ENCODE results near the gene PAX1.
A peak's percentile ranks its signal among the peaks of the same experiment; 100 is the strongest.

PAX1 gene

GRCh38 chr20:21693322-21693721, 12.1 kb upstream of the PAX1 start:
- H3K4me1 Mint-ChIP-seq (ENCODE audit: low read depth): no peaks in the 10 kb centered on the region
- H3K4me3 Mint-ChIP-seq: no peak overlapping the region
- no peaks in the 10 kb centered on the region for H3K9me3 Mint-ChIP-seq
- no peaks in the 10 kb centered on the region for H3K36me3 Mint-ChIP-seq (ENCODE audit: low read depth)
- peaks cover 40% of the 10 kb centered on the region for H3K27me3 Mint-ChIP-seq
- H3K27ac Mint-ChIP-seq: no peak overlapping the region

- Mint-ChIP-seq H3K4me1 (ENCODE audit: low read depth) (peaks cover 5% of the 10 kb centered on the region), H3K36me3 (ENCODE audit: low read depth) (no peaks in the 10 kb centered on the region), H3K27me3 (peaks cover 78% of the 10 kb centered on the region), H3K9me3 (no peaks in the 10 kb centered on the region), H3K27ac (no peak overlapping the region), H3K4me3 (no peak overlapping the region)
Measured at GRCh38 chr20:21698494-21699215, 6.8 kb upstream of the PAX1 start.

- H3K27me3 Mint-ChIP-seq: peaks cover 78% of the 10 kb centered on the region
- H3K27ac Mint-ChIP-seq: no peak overlapping the region
- H3K9me3 Mint-ChIP-seq: no peaks in the 10 kb centered on the region
- H3K4me1 Mint-ChIP-seq (ENCODE audit: low read depth): peaks cover 7% of the 10 kb centered on the region
- H3K36me3 Mint-ChIP-seq (ENCODE audit: low read depth): no peaks in the 10 kb centered on the region
- no peak overlapping the region for H3K4me3 Mint-ChIP-seq
Measured at GRCh38 chr20:21699216-21699508, 6.3 kb upstream of the PAX1 start.

GRCh38 chr20:21701171-21701876, 4.1 kb upstream of the PAX1 start:
- no peaks in the 10 kb centered on the region for H3K36me3 Mint-ChIP-seq (ENCODE audit: low read depth)
- peaks cover 7% of the 10 kb centered on the region for H3K4me1 Mint-ChIP-seq (ENCODE audit: low read depth)
- peak overlapping the region; percentile 28 for H3K27ac Mint-ChIP-seq
- peaks cover 84% of the 10 kb centered on the region for H3K27me3 Mint-ChIP-seq
- H3K4me3 Mint-ChIP-seq: no peak overlapping the region
- H3K9me3 Mint-ChIP-seq: no peaks in the 10 kb centered on the region

GRCh38 chr20:21702016-21702415, 3.4 kb upstream of the PAX1 start:
- no peaks in the 10 kb centered on the region for H3K36me3 Mint-ChIP-seq (ENCODE audit: low read depth)
- H3K27ac Mint-ChIP-seq: no peak overlapping the region
- H3K27me3 Mint-ChIP-seq: peaks cover 81% of the 10 kb centered on the region
- no peak overlapping the region for H3K4me3 Mint-ChIP-seq
- no peaks in the 10 kb centered on the region for H3K9me3 Mint-ChIP-seq
- H3K4me1 Mint-ChIP-seq (ENCODE audit: low read depth): peaks cover 7% of the 10 kb centered on the region

- Mint-ChIP-seq H3K27me3 (peaks cover 83% of the 10 kb centered on the region), H3K4me3 (no peak overlapping the region), H3K9me3 (no peaks in the 10 kb centered on the region), H3K27ac (no peak overlapping the region), H3K4me1 (ENCODE audit: low read depth) (peaks cover 7% of the 10 kb centered on the region), H3K36me3 (ENCODE audit: low read depth) (no peaks in the 10 kb centered on the region)
Measured at GRCh38 chr20:21702553-21703470, 2.7 kb upstream of the PAX1 start.

GRCh38 chr20:21703717-21704407, 1.6 kb upstream of the PAX1 start:
- H3K9me3 Mint-ChIP-seq: no peaks in the 10 kb centered on the region
- peak overlapping the region; percentile 19 for H3K4me3 Mint-ChIP-seq
- H3K27ac Mint-ChIP-seq: no peak overlapping the region
- no peaks in the 10 kb centered on the region for H3K36me3 Mint-ChIP-seq (ENCODE audit: low read depth)
- peaks cover 7% of the 10 kb centered on the region for H3K4me1 Mint-ChIP-seq (ENCODE audit: low read depth)
- peaks cover 83% of the 10 kb centered on the region for H3K27me3 Mint-ChIP-seq

- peaks cover 7% of the 10 kb centered on the region for H3K4me1 Mint-ChIP-seq (ENCODE audit: low read depth)
- H3K4me3 Mint-ChIP-seq: no peak overlapping the region
- no peak overlapping the region for H3K27ac Mint-ChIP-seq
- H3K27me3 Mint-ChIP-seq: peaks cover 76% of the 10 kb centered on the region
- no peaks in the 10 kb centered on the region for H3K9me3 Mint-ChIP-seq
- H3K36me3 Mint-ChIP-seq (ENCODE audit: low read depth): no peaks in the 10 kb centered on the region
Measured at GRCh38 chr20:21704408-21705385, 767 bp upstream of the PAX1 start.

- H3K4me1 Mint-ChIP-seq (ENCODE audit: low read depth): peaks cover 5% of the 10 kb centered on the region
- no peak overlapping the region for H3K4me3 Mint-ChIP-seq
- H3K27ac Mint-ChIP-seq: no peak overlapping the region
- peaks cover 69% of the 10 kb centered on the region for H3K27me3 Mint-ChIP-seq
- no peaks in the 10 kb centered on the region for H3K36me3 Mint-ChIP-seq (ENCODE audit: low read depth)
- H3K9me3 Mint-ChIP-seq: no peaks in the 10 kb centered on the region
Measured at GRCh38 chr20:21706261-21707195, 1.1 kb downstream of the PAX1 start.

GRCh38 chr20:21707267-21707666, 1.8 kb downstream of the PAX1 start:
- Mint-ChIP-seq H3K27ac (no peak overlapping the region), H3K9me3 (no peaks in the 10 kb centered on the region), H3K4me1 (ENCODE audit: low read depth) (peaks cover 3% of the 10 kb centered on the region), H3K4me3 (no peak overlapping the region), H3K36me3 (ENCODE audit: low read depth) (no peaks in the 10 kb centered on the region), H3K27me3 (peaks cover 67% of the 10 kb centered on the region)

- no peak overlapping the region for H3K4me3 Mint-ChIP-seq
- H3K9me3 Mint-ChIP-seq: no peaks in the 10 kb centered on the region
- peaks cover 67% of the 10 kb centered on the region for H3K27me3 Mint-ChIP-seq
- H3K36me3 Mint-ChIP-seq (ENCODE audit: low read depth): no peaks in the 10 kb centered on the region
- no peak overlapping the region for H3K27ac Mint-ChIP-seq
- peaks cover 3% of the 10 kb centered on the region for H3K4me1 Mint-ChIP-seq (ENCODE audit: low read depth)
Measured at GRCh38 chr20:21707999-21708737, 2.7 kb downstream of the PAX1 start.

- no peak overlapping the region for H3K27ac Mint-ChIP-seq
- H3K4me1 Mint-ChIP-seq (ENCODE audit: low read depth): no peaks in the 10 kb centered on the region
- peaks cover 68% of the 10 kb centered on the region for H3K27me3 Mint-ChIP-seq
- no peak overlapping the region for H3K4me3 Mint-ChIP-seq
- H3K9me3 Mint-ChIP-seq: no peaks in the 10 kb centered on the region
- no peaks in the 10 kb centered on the region for H3K36me3 Mint-ChIP-seq (ENCODE audit: low read depth)
Measured at GRCh38 chr20:21708738-21709534, 3.5 kb downstream of the PAX1 start.
